ENCODE data around the gene CNOT4.
A peak's percentile ranks its signal among the peaks of the same experiment; 100 is the strongest.

CNOT4 gene, protein sequence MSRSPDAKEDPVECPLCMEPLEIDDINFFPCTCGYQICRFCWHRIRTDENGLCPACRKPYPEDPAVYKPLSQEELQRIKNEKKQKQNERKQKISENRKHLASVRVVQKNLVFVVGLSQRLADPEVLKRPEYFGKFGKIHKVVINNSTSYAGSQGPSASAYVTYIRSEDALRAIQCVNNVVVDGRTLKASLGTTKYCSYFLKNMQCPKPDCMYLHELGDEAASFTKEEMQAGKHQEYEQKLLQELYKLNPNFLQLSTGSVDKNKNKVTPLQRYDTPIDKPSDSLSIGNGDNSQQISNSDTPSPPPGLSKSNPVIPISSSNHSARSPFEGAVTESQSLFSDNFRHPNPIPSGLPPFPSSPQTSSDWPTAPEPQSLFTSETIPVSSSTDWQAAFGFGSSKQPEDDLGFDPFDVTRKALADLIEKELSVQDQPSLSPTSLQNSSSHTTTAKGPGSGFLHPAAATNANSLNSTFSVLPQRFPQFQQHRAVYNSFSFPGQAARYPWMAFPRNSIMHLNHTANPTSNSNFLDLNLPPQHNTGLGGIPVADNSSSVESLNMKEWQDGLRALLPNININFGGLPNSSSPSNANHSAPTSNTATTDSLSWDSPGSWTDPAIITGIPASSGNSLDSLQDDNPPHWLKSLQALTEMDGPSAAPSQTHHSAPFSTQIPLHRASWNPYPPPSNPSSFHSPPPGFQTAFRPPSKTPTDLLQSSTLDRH

DNA sequence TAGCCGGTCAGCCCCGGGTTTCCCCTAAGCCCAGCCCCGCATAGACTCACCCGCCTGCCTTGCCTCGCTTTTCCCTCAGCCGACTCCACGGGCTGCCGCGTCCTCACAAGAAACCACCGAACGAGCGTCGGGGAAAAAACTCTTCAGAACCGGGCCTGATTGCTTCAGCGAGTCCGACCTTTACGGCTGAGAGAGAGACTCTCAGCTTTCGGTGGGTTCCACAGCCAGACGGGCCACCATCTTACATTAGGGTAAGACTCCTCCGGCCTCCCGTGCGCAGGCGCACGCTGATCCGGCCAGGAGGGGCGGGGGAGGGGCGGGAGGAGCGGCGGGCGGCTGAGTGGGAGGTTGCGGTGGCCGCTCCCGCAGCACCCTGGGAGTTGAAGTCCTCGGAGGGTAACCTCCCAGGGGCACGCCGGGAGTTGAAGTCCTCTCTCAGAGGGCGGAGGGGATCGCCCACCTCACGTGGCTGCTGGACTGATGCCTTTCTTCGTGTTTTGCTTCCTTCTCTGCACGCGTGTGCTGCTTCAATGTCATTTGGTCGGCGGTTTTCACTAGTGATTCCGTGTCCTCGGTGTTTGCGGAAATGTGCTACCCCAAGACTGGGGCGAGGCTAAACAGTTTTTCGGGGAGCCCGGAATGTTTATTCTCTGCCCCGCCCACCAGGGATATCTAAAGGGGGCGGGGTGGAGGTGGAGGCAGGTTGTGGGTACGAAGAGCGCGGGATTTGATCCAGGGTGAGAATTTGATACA is at the start of gene CNOT4:
TSS of gene CNOT4 (minus strand) at position 264 of the 753 bp plus-strand sequence. CDS start 71,771 bp downstream, outside the sequence.
- DNase-seq, result peak; percentile 96

DNA sequence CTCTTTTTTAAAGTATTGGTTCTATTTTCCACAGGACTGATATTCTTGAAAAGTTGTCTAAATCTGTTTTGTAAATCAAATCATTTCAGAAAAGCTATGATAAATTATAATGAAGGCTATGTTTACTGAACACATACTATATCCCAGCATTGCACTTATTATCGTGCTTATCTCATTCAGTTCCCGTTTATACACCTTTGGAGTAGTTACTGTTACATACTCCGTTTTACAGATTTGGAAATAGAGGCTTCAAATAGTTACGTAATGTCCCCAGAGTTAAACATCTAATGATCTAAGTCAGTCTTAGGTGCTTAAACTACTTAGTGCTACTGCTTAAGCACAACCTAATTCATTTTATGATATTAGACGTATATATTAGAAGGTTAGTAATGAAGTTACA is 49.0 kb upstream of the CNOT4 start:
- DNase-seq, result no peak

DNA sequence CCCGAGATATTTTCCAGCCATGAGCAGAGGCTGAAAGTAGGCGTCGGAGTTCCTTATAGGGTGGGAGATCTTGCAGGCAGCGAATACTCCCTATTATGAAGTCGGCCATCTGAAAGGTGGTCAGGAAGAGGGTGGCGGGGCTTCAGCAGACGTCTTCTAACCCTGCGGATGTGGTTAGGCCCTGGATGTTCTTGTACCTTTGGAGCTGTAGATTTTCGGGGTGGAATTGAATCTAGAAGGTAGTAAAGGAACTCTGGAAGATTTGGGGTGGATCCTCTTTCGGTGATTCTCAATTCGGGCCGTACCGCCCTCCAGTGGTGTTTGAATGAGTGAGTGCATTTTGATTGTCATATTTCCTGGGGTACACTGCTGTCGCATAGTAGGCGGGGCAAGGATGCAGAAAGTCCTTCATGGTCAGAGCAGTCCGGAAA is 48.5 kb upstream of the CNOT4 start:
- DNase-seq, result peak; percentile 65

DNA sequence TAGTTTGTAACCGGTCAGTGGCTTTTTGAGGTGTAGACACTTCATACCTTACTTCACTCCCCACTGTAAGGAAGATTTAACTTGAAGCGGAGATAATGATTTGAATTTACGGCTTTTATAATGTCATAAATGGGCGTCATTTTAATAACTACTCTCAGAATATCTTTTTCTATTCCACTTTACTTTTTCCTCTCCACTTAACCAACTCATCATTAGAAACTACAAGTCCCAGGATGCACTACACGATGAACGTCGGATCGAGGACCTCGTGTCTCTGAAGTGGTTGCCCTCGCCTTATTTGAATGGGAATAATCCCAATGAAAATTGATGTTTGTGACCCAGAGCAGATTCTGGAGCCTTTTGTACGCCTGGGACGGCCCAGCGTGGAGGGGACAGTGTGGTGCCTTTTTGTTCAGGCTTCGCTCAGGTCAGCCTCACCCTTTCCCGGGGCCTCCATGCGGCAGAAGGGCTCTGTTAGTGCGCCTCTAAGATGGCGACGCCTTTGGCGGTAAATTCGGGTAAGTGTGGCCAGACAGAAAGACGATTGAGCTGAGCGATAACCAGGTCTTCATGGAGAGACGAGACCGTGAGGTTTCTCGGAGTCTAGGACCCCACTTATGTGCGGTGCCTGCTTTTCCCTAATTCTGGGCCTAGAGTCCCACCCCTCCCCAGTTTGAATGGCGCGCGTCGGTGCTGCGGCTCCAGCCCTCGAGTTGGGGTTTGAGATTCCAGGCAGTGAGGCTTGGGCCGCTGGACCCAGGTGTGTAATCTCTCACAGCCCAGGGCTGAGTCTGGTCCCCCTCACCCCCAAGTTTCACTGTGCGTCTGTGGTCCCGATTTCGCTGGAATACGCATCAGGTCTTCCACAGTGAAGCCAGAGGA is 47.8 kb upstream of the CNOT4 start, which contains the start of gene NUP205:
TSS of gene NUP205 (plus strand) at position 463 of the 882 bp plus-strand sequence. CDS start at position 491, 28 bp downstream.
- DNase-seq, result peak; percentile 71

DNA sequence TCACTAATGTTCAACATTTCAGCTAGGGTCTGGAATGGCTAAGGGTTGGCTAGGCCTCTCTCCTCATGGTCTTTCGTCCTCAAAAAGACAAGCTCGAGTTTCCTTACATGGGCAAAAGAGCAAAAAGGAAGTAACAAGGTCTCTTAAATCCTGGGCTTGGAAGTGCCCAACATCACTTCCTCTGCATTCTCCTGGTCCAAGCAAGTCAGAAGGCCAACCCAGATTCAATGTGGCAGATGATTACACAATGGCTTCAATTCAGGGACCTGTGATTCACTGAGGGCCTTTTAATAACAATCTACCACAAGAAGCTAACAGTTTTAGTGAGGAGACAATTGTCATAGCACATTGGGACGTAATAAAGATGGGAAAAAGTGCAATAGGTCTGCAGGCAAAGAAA is 43.4 kb upstream of the CNOT4 start:
- no peak for DNase-seq

DNA sequence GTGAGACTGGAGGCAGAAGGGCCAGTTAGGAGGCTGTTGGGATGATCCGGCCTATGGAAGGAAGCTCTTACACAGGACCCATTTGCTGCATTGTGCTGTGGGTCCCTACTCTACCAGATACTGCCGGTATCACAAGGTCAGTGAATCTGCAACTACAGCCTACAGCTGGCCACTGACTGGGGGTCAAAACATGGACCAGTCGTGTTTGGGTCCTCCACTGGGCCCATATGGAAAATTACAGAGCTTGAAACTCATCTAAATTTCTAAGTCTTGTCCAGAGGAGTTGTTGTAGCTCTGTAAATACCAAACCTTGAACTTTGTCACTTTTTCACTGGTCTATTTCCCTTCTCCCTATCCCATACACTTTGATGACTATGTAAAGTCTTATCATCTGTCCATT is 42.2 kb upstream of the CNOT4 start:
- DNase-seq, result no peak

DNA sequence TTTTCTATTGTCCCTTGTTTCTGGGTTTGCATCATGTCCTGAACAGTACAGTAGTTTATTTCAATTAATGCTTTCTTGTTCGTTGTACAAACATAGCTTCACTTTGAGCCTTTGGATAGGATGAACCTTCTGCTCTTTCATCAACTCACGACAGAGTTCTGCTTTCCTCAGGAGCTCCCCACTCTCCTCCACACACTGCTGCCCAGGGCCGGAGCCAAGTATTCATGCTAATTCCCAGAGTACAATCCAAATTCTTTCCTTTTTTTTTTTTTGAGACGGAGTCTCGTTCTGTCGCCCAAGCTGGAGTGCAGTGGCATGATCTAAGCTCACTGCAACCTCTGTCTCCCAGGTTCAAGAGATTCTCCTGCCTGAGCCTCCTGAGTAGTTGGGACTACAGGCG is 40.3 kb upstream of the CNOT4 start:
- DNase-seq, result no peak

DNA sequence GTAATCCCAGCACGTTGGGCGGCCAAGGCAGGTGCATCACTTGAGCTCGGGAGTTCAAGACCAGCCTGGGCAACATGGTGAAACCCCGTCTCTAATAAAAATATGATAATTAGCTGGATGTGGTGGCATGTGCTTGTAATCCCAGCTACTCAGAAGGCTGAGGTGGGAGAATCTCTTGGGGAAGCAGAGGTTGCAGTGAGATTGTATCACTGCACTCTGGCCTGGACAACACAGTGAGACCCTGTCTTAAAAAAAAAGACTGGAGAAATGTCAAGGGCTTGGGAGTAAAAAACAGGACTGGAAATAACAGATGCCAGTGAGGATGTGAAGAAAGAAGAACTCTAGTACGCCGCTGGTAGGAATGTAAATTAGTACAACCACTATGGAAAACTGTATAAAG is 31.1 kb upstream of the CNOT4 start:
- no peak for DNase-seq

DNA sequence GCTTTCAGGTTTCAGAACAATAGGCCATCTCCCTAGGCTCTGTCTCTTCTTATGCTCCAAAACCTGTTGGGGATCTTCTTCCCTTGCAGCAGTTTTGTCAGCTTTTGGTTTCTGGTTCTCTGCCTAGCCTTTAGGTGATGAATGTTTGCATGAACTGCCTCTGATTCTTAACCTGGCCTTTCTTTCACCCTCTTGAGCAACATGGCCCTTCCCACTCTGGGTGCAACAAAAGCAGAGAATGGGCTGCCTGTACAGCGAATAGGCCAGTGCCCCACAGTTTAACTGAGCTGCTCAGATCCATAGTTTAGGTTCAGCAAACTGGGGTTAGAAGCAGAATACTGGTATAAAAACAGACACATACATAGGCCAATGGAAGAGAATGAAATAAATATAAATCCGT is 29.7 kb upstream of the CNOT4 start:
- no peak for DNase-seq

DNA sequence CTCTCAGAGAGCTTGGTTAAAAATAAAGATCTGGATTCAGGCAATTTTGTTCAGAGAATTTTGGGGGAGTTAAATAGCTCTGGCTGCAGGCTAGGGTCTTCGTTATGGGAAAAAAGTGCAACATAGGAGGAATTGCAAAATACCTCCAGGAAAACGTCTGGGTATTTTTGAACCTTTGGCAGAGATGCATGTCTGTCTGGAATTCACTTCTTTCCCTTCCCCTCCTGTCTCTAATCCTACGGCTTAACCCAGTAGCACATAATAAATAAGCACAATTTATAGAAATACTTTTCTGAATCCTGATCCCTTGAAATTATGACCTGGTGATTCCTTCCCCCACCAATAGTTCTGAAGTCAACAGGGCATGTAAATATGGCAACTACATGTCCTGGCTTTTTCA is 28.5 kb upstream of the CNOT4 start:
- no peak for DNase-seq

DNA sequence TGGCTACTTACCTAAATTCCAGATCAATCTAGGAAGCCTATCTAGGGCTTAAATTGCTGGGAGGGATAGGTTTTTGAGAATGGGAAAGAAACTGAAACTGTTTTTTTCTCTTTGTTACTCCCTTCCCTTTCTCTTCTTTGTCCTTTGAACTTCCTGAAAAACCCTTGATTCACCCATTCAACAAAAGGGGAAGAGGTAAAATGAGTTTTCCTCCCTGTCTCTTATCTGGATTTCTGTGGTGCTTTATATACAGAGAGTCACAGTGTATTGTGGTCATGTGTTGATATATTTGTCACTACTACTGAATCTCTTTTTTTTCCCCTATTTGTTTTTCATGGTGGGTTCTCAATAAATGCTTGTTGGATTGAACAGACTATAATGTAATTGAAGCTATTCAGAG is 28.0 kb upstream of the CNOT4 start:
- peak; percentile 31 for DNase-seq

DNA sequence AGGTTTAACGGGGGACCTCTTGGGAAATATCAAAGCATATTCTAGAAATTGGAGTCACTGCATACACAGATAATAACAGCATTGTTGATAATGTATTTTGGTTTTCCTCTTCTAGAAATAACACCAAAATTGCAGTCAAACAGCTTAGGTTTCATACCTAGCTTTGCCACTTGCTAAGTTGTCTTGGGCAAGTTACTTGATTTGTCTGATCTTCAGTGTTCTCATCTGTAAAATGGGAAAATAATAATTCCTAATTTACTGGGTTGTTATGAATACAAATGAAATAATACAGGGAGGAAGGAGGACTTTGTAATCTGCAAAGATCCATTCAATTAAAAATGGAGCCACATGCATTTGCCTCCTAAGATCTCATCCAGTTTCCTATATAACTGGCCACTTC is 27.6 kb upstream of the CNOT4 start:
- no peak for DNase-seq

DNA sequence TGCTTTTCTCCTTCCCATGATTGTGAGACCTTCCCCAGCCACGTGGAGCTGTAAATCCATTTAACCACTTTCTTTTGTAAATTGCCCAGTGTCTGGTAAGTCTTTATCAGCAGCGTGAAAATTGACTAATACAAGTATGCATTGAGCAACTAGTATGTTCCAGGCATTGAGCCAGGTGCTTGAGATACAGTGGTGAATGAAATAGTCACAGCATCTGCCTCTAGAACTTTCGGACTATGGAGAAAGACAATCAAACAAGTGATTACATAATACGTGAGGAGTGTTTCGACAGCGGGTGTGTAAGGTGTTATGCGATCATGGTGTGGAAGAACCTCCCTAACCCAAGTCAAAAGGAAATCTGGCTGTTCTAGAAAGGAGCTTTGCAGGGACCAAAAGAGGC is 26.2 kb upstream of the CNOT4 start:
- peak; percentile 56 for DNase-seq

DNA sequence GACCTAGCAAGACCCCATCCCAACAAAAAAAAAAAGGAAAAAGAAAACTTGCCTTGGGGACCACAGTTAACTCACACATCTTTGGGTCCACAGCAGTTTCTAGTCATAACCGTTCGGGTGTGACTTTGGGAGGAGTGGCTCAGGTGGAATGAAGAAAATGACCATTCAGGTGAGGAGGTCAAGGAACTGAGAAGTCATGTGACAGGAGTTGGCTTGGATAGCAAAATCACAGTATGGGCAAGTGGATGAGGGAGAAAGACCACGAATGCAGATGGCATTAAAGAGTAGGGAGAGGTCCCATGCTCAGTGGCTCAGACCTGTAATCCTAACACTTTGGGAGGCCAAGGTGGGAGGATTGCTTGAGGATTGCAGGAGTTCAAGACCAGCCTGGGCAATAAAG is 17.1 kb upstream of the CNOT4 start:
- no peak for DNase-seq

DNA sequence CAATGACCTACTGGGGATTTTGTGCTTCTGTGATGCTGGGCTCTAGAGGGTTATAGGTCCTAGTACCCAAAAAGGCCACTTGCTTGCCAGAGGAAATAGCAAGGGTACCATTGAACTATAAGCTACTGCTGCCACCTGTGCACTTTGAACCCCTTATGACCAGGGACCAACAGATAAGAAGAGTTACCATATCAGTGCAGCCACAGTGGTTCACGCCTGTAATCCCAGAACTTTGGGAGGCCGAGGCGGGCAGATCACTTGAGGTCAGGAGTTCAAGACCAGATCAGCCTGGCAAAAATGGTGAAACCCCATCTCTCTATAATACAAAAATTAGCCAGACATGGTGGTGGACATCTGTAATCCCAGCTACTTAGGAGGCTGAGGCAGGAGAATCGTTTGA is 15.5 kb upstream of the CNOT4 start:
- DNase-seq, result no peak

DNA sequence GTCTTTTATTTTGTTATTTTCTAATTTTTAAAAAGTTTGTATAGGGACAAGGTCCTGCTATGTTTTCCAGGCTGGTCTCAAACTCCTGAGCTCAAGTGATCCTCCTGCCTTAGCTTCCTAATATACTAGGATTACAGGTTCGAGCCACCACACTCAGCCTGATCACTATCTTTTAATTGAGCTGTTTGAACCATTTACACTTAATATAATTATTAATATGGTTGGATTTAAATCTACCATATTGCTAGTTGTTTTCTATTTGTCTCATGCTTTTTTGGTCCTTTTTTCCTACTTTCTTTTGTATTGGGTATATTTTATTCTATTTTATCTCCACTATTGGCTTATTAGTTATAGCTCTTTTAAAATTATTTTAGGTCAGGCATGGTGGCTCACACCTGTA is 13.2 kb upstream of the CNOT4 start:
- DNase-seq, result no peak

DNA sequence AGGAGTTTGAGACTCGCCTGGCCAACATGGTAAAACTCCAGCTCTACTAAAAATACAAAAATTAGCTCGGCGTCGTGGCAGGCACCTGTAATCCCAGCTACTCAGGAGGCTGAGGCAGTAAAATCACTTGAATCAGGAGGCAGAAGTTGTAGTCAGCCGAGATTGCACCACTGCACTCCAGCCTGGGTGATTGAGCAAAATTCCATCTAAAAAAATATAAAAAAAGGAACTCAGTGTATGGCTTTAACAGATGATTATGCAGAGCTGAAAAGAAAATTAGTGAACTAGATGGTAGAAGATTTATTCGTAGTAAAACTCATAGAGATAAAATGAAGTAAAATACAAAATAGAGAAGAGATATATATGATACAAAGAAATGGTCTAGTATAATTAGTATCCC is 12.6 kb upstream of the CNOT4 start:
- DNase-seq, result no peak

DNA sequence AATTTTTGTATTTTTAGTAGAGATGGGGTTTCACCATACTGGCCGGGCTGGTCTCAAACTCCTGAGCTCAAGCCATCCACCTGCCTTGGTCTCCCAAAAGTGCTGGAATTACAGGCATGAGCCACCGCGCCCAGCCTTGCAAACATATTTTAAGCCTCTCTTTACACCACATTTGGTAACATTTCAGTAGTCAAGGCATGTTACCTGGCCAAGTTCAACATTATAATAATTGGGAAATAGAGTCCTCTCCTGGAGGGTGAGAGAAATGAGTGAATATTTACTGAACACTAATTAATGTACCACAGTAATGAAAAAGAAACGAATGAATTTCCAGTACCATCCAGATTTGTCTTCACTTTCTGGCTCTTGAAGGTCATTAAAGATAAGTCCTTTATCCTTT is 10.0 kb upstream of the CNOT4 start:
- DNase-seq, result no peak

DNA sequence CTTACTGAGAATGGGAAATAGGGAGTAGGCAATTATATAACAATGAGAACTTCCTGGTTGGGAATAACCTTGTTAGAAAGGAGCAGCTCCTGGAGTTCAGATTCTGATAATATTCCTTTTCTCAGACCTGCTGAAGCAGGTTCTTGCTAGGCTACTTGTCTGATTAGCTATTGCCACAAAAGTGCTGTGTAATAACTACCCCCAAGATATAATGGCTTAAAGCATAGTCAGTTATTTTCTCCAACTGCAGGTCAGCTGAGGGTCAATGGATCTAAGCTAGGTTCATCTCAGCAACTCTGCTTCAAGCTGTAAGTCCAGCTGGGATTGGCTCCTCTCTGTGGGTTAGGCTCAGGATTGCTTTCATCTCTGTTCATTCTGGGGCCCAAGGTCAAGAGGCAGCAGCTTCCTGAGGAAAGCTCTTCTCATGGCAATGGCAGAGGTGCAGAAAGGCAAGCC is 9.4 kb upstream of the CNOT4 start:
- DNase-seq, result no peak

DNA sequence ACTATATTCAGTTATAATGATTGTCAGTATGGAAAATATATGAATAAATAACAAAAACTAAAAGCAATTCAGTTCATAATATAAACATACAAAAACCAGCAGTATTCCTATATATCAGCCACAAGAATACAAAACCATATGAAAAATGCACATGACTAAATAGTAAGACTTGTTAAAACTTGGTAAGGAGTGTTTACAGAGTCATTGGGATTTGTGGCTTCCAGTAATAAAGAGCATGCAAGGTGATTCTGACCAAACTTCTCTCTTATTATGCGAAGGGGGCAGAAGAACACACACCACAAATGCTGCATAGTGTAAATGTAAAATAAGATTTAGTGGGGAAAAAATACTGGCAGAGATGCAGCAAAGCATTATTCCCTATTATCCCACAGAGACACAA is 8.8 kb upstream of the CNOT4 start:
- DNase-seq, result no peak

DNA sequence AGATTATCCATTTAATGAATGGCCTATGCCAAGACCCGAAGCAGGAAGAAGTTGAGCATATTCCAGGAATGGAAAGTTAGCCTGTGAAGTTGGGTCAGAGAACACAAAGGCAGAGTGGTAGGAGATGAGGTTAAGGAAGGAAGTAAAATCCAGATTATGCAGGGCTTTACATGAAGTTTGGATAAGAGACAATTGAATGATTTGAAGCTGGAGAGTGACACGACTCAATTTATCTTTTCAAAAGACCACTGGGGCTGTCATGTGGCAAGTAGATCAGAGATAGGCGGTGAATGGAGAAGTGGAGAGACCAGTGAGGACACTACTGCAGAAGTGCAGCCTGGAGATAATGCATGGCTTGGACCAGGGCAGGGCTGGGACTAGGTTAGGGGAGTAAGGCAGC is 7.2 kb upstream of the CNOT4 start:
- no peak for DNase-seq

DNA sequence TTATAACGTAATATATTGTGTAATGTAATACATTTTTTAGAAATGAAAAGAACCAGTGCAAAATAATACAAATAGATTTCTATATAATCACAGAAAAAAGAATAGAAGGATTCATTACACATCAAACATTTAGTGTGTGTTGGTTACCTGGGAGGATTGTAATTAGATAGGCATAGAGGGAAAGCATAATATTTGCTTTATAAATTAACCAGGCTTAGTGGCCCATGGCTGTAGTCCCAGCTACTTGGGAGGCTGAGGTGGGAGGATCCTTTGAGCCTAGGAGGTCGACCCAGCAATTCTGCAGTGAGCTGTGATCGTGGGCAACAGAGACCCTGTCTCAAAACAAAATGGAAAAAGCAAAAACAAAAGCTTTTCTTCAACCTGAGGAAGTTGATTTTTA is 5.0 kb upstream of the CNOT4 start:
- no peak for DNase-seq
